OCI-M1 (cell line): Measurements from ENCODE around the gene MFSD2A.
"Not testable (repeated sequence)": the region's sequence is repeated elsewhere in the genome, so short reads cannot be mapped to it uniquely, and the experiment has no call there.

Source experiments
- DNase-seq: peaks from one replicate; lab custom pipeline; 2025; lab: John Stamatoyannopoulos, UW

MFSD2A gene

DNA sequence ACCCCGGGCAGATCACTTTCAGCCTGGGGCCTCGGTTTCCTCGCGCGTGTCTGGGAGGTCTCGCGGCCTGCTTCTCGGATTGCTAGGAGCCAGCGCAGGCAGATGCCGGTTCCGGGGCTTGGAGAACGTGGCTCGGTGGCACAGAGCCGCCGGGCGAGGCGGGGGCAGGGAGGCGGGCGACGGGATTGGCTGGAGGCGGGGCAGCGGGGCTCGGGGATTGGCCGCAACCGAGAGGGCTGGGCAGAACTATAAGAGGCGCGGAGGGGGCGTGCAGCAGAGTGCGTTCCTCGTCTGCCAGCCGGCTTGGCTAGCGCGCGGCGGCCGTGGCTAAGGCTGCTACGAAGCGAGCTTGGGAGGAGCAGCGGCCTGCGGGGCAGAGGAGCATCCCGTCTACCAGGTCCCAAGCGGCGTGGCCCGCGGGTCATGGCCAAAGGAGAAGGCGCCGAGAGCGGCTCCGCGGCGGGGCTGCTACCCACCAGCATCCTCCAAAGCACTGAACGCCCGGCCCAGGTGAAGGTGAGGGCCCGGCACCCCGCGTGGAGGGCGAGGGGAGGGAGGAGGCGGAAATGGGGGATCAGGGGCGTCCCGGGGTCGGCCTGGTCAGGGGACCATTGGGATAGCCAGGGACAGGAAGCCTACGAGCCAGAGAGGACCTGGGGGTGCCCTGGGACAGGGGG, at the start of gene MFSD2A:
Gene MFSD2A (plus strand): TSS at position 276 of the 677 bp plus-strand sequence. CDS start 148 bp downstream, at position 424.
- DNase-seq: peak; percentile 68

DNA sequence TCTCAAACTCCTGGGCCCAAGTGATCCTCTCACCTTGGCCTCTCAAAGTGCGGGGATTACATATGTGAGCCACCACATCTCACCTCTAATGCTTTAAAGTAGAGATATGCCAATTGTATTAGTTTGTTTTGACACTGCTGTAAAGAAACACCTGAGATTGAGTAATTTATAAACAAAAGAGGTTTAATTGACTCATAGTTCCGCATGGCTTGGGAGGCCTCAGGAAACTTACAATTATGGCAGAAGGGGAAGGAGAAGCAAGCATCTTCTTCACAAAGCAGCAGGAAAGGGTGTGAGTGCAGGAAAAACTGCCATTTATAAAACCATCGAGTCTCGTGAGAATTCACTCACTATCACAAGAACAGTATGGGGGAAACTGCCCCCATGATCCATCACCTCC, 49.8 kb upstream of the MFSD2A start:
- DNase-seq: no peak

DNA sequence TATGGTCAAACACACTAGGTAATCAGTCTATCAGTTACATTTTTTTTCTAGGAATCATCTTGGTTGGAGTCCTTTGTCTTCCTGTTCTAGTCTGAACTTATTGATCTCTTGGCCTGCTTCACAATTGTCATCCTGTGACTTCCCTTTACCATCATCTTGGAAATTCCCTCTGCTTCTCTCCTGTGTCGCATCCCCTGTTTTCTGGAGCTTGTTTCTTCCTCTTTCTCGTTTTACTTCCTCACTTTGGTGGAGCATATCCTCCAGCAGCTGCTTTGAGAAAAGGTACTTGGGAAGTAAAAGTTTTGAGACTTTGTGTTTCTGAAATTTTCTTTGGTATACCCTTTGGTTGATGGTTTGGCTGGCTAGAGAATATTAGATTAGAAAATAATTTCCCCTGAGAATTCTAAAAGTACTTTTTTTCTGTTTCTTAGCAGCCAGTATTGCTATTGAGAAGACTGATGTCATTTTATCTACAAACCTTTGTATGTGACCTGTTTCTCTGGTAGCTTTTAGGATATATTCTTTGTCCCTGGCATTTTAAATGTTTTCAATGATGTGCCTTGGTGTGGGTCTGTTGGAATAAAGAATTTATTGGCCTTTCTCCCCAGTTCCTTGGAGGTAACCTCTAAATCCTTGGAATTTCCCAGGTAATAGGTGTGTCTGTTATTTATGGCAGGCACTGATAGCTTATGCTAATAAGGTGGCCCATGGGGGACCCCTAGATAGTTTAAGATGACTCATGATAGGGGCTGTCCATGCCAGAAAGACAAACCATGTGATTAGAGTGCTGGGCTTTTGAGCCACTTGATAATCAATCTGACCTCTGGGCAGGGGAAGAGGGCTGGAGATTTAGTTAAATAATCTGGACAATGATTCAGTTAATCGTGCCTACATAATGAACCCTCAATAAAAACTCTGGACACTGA, 47.2 kb upstream of the MFSD2A start:
- no peak for DNase-seq

DNA sequence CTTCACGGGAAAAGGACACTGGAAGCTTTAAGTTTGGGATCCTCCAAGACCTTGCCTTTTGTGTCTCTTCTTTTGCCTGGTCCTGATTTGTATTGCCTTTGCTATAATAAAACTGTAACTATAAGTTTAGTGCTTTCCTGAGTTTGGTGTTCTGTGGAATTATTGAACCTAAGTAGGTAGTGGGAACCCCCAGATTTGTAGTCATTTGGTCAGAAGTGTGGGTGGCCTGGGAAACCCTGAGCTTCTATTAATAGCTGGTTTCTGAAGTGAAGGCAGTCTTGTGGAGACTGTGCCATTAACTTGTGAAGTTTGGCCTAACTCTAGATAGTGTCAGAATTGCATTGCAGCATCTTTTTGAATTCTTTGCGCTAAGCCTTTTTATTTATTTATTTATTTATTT, 46.4 kb upstream of the MFSD2A start:
- no peak for DNase-seq

DNA sequence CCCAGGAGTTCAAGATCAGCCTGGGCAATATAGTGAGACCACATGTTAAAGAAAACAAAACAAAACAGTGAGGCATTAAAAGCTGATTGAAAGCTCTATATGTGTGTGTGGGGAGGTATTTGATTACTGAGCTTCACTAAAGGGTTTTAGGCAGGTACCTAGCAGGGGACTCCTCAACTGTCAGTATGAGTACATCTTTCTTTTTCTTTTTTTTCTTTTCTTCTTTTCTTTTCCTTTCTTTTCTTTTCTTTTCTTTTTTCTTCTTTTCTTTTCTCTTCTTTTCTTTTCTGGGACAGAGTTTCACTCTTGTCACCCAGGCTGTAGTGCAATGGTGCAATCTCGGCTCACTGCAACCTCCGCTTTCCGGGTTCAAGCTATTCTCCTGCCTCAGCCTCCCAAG, 44.7 kb upstream of the MFSD2A start:
- DNase-seq: no peak

DNA sequence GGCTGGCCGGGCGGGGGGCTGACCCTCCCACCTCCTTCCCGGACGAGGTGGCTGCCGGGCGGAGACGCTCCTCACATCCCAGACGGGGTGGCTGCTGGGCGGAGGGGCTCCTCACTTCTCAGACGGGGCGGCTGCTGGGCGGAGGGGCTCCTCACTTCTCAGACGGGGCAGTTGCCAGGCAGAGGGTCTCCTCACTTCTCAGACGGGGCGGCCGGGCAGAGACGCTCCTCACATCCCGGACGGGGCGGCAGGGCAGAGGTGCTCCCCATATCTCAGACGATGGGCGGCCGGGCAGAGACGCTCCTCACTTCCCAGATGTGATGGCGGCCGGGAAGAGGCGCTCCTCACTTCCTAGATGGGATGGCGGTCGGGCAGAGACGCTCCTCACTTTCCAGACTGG, 41.8 kb upstream of the MFSD2A start:
- DNase-seq: not testable (repeated sequence)

- no peak for DNase-seq
Observed at GRCh38 chr1:39915499-39916129, 39.3 kb upstream of the MFSD2A start.

- no peak for DNase-seq
Observed at GRCh38 chr1:39917825-39918224, 37.1 kb upstream of the MFSD2A start.

DNA sequence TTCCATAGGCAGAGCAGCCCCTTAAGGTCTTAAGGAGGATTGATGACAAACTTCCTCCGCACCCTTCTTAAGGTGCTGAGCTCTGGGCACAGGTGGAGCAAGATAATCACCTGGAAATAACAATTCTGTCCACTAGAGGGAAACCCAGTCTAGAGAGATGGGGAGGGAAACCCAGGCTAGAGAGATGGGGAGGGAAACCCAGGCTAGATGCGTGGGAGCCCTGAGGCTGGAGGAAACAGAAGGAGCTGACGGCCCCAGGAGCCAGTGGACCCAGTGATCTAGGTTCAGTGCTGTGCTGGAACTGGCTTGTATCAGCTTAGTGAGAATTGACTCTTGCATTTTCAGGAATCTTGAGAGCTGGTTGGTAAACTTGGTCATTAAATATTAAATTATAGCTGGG, 35.4 kb upstream of the MFSD2A start:
- peak; percentile 76 for DNase-seq

GRCh38 chr1:39922251-39922688, 32.7 kb upstream of the MFSD2A start:
- no peak for DNase-seq

GRCh38 chr1:39925721-39926342, 29.1 kb upstream of the MFSD2A start:
- DNase-seq: no peak

- peak; percentile 23 for DNase-seq
Observed at GRCh38 chr1:39926343-39926793, 28.6 kb upstream of the MFSD2A start.

- no peak for DNase-seq
Observed at GRCh38 chr1:39926820-39927219, 28.1 kb upstream of the MFSD2A start.

GRCh38 chr1:39927538-39927937, 27.4 kb upstream of the MFSD2A start:
- DNase-seq: no peak

DNA sequence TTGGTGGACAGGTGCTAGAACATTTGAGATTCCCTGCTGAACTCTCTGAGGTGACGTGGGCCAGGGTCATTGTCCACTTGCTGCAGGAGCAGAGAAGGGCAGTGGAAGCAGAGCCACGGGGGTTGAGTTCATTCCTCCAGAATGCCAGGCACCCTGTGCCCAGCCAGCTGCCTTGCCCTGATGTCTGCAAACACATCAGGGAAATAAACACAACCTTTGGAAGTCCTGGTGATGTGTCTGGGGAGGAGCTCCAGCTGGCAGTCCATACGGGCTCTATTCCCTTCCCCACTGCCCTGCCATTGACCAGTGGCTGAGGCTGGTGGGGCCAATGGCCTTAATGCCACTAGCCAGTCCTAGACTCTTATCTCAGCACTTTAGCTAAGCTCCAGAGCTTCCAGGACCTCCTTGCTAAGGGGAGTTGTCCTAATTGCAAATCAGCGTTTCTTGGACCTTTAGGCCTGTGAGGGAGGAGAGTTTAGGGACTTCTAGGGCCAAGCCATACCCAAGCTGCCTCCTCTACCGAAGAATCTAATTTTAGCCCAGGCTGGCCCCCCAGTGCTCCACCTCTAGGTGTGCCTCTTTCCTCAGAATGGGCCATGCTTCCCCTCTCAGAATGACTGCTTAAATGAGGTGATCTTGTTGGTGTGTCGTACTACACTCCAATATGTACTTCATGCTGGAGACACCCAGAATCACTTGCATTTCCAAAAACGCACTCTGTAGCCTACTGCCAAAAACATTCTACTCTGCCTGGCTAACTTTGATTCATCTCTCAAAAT, 25.9 kb upstream of the MFSD2A start:
- no peak for DNase-seq

DNA sequence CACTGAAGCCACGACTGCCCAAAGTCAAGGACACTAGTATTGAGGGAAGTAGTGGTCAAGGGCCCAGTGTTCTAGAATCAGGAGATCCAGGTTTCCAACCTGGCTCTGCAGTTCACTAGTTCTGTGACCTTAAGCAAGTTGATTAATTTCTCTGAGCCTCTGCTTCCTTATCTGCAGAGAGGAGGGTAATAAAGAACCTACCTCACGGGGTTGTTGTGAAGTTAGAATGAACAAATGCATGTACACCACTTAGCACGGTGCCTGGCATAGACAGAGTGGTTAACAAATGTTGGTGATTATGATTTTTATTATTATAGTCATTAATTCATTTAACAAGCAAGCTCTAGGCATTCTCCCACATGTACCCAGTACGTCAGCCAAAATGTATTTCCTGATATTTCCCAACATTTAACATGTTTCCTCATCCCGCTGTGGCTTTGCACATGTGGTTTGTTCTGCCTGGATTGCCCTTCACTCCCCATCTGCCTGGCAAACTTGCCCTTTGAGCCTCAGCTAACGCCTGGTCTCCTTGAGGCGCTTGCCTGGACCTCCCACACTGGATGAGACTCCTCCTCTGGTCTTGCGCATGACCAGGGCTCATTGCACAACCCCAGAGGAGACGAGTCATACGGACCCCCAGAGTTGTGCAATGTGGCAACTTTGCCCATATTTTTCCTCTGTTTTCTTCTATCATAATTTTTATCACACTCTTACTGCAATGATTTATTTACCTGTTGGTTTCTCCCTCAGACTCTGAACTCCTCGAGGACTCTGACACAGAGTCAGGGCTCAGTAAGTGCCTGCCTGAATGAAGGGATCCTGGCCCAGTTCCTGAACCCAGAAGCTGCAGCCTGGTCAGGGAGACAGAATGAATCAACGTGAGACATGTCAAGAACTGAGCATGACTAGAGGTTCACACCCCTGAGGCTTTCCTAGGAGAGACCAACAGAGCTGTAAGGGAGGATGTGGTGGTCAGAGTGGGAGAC, 20.7 kb upstream of the MFSD2A start:
- peak; percentile 69 for DNase-seq

DNA sequence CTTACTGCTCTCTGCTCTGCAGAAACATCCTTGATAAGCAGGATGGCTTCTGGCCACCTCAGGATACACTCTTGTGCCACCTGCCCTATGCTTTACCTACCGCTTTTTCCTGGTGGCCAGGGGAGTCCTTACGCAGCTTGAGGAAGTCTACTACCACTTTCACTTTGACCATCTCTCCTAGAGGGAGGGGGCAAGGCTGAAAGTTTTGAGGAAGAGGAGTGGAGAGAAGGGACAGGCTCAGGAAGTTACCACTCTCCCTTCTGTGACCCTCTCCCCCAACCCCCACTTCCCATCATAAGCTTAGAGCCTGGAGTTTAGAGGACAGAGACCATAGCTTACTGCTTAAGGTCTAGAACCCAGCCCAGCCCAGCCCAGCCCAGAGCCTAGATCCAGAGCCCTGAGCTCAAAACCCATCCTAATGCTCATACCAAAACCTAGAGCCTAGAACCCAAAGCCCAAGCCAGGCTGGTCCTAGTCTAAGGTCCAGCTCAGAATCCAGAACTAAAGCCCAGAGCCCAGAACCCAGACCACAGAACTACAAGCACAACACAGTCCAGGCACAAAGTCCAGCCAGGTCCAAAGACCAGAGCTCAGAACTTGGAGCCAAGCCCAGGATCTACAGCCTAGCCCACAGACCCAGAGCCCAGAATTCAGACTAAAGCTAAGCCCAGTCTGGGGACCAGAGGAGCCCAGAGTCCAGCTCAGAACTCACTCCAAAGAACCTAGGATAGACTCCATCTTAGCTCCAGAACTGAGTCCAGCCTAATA, 18.0 kb upstream of the MFSD2A start:
- DNase-seq: peak; percentile 61

GRCh38 chr1:39938856-39939255, 16.1 kb upstream of the MFSD2A start:
- no peak for DNase-seq

DNA sequence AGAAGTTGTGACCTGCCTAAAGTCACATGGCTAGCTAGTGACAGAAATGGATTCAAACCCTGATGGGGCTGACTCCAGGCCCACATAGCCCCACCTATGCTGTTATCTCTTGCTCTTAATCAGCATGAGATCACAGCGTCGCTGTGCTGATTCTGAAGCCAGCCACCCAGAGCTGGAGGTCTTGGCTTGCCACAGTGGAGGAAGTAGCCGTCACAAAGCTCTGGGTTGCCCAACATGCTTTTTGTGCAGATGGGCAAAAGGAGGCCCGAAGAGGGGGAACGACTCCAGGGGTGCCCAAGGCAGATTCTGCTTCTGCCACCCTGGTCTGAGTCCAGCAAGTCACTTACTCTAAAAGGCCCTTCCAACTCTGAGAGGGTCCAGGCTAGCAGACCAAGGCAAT, 14.7 kb upstream of the MFSD2A start:
- no peak for DNase-seq
